GM21515 (cell line): ENCODE data around the gene GNG7.
"Not testable (repeated sequence)": the region's sequence is repeated elsewhere in the genome, so short reads cannot be mapped to it uniquely, and the experiment has no call there.

Experiments used
- ATAC-seq: cut with Tn5 transposase; IDR thresholded peaks from one replicate; pipeline ENCODE4 v1.9.1; 2021; ENCODE audit not compliant: unreplicated experiment

Gene GNG7

DNA sequence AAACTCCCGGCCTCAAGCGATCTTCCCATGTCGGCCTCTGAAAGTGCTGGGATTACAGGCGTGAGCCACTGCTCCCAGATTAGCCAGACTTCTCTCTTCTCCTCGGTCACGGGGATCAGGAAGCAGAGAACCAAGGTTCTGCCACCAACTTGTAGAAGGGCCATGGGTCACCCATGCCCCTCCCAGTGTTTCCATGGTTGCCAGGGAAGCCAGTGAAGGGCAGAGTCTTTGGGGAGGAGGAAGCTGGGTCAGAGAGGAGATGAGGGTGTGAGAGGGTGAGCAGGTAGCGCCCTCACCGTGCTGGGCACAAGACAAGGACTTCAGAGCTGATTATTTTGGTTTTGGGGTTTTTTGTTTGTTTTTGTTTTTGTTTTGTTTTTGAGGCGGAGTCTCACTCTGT lies 77.1 kb downstream of the GNG7 start:
- ATAC-seq: no peak

DNA sequence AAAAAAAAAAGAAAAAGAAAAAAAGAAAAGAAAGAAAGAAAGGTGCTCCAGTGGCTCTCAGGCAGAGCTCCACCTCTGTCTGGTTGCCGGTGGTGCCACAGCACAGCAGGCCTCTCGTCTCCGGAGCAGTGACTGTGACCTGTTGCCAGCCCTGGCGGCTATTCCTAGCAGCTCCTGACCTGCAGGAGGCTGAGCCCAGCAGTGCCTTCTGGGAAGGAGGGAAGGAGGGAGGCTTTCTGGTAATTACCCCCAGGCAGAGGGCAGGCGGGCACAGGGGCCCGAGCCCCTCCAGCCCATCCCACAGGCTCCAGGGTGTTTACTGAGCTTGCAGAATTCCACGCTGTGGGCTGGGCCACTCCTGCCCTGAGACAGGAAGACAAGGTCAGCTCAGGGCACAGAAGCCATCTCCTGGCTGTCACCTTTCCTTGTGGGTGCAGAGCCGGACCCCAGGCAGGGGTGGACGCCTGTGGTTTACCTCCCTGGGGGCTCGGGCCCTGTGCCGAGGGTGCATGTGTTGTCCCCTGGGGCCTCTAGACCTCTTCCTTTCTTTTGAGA lies 77.9 kb downstream of the GNG7 start:
- no peak for ATAC-seq

DNA sequence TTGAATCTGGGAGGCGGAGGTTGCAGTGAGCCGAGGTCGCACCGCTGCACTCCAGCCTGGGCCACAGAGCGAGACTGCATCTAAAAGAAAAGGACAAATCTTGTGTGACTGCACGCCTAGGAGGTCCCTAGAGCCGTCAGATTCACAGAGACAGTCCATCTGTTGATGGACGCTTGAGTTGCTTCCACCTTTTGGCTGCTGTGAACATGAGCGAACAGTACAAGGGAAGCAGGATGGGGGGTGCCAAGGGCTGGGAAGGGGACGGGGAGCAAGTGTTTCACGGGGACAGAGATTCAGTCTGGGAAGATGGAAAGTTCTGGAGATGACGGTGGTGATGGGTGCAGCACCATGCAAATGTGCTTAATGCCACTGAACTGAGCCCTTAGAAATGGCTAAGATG lies 78.7 kb downstream of the GNG7 start:
- no peak for ATAC-seq

DNA sequence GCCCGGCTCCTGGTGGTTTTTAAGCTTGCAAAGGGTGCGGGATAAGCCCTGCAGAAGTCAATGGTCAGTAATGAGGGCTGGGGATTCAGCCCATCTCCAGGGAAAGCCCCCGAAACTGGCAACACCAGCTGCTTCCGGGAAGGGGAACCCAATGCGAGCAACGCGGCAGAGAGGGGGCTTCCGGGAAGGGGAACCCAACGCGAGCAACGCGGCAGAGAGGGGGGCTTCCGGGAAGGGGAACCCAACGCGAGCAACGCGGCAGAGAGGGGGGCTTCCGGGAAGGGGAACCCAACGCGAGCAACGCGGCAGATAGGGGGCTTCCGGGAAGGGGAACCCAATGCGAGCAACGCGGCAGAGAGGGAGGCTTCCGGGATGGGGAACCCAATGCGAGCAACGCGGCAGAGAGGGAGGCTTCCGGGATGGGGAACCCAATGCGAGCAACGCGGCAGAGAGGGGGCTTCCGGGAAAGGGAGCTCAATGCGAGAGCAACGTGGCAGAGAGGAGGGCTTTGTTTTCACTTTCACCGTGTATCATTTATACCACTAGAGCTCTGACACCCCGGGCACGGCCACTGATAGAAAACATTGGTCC lies 80.0 kb downstream of the GNG7 start:
- ATAC-seq: not testable (repeated sequence)

DNA sequence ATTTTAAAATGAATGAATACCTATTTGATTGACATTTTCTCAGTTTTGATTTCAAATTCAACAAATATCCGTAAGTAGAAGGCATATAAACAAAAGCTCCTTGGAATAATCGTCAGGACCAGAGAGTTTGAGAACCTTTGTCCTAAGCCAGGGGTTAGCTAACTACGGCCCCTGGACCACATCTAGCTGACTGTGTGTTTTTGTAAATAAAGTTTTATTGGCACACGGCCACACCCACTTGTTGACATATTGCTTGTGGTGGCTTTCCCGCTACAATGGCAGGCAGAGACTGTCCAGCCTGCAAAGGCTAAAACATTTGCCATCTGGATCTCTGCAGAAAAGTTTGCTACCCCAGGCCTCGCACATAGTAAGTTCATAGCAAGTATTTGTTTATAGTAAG lies 83.4 kb downstream of the GNG7 start:
- ATAC-seq: no peak

DNA sequence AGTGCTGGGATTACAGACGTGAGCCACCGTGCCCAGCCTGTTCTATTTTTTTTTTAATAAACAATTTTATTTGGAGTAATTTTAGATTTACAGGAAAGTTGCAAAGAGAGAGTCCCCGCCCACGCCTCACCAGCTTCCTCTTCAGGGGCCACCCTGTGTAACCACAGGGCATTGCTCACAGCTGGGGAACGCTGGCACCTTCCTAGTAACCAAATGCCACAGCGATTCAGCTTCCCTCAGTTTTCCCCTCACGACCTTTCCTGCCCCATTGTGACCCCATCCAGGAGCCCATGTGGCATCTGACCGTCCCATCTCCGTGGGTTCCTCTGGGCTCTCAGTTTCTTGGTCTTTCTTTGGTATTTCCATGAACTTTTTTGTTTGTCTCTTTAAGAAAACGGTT lies 83.9 kb downstream of the GNG7 start:
- ATAC-seq: no peak

DNA sequence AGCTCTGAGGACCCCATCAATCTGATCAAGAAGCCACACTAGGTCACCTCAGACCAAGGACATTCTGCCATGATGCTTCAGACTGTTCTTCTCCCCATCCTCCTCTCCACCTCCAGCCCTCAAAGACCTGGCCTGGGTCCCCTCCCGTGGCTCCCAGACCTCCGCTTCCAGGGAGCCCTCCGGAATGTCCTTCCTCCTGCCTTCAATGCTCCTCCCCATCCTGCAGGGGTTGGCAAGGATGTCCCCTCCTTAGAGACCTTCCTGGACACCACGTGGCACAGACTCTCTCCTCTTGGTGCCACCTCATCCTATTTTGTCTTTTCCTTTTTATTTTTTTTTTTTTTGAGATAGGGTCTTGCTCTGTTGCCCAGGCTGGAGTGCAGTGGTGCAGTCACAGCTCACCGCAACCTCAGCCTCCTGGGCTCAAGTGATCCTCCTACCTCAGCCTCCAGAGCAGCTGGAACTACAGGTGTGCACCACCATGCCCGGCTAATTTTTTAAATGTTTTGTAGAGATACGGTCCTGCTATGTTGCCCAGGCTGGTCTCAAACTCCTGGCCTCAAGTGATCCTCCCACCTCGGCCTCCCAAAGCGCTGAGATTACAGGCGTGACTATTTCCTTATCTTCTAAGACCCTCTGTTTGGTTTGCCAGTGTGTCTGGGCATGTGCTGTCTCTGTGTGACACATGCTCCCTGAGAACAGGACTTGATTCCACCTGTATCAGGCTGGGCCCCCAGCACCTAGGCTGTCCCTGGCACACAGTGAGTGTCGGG lies 84.9 kb downstream of the GNG7 start:
- no peak for ATAC-seq

DNA sequence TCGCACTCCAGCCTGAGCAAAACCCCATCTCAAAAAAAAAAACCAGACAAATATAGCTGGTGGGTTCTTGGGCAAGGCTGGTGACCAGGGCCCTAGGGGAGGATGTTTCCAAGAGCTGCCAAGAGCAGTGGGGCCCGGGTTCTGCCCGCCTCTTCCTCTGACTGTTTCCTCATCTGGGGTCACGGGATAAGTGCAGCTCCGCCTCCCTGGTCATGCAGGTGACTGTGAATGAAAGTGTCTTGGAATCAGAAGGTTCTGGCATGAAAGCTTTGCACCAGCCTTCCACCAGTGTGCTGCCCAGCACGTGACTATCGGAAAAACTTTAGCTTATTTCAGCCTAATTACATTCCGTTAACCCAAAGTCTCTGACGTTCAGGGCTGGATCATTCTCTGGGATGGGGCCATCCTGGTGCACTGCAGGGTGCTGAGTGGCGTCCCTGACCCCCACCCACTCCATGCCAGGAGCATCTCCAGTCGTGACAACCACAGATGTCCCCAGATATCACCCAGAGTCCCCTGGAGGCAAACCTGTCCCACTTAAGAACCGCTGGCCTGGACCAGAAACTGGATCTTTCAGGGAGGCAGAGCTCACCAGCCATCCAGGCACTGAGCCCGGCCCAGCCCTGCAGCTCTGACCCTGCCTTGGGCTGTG lies 85.6 kb downstream of the GNG7 start:
- ATAC-seq: no peak

DNA sequence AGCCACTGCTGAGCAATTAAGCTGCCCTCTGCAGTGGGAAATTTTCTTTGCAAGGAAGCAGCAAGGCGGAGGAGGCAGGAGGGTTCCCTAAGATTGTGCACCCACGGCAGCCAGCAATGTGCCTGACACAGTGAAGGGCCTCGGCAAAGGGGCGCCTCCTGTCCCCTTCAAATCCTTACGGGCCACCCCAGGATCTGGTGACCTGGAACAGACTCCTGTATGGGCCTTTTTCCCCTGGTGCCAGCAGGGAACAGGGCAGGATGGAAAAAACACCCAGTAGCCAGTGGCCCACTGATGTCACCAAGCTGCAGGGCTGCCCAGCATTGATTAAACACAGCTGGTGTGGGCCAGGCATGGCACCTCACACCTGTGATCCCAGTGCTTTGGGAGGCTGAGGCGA lies 86.7 kb downstream of the GNG7 start:
- no peak for ATAC-seq

DNA sequence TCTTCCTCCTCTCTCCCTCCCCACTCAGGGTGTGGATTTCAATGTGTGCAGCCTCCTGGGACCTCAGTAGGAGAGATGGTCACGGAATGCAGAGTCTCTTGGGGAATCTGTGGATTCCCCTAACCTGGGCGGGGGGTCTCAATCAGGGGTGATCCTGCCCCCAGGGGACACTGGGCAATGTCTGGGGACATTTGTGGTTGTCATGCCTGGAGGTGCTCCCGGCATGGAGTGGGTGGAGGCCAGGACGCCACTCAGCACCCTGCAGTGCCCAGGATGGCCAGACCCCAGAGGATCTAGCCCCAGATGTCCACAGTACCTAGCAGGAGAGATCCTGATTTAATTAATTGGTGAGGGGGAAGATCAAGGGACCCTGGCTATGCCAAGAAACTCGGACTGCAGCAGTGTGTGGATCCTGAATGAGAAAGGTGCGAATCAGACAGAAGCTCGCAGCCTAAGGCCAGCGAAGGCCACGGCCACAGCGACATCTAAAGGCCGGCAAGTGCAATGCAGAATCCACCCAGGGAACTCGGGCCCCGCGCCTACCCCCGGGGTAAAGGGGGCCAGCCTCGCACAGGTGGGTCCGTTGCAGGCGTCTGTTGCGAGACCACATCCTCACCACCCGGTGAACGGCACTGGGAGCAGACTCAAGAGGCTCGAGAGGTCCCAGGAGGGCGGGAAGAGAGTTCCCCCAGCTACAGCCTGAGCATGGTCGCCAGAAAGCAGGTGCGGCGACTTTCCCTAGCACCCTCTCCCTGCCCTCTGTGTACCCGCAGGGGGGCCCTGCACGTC lies 88.8 kb downstream of the GNG7 start:
- no peak for ATAC-seq

DNA sequence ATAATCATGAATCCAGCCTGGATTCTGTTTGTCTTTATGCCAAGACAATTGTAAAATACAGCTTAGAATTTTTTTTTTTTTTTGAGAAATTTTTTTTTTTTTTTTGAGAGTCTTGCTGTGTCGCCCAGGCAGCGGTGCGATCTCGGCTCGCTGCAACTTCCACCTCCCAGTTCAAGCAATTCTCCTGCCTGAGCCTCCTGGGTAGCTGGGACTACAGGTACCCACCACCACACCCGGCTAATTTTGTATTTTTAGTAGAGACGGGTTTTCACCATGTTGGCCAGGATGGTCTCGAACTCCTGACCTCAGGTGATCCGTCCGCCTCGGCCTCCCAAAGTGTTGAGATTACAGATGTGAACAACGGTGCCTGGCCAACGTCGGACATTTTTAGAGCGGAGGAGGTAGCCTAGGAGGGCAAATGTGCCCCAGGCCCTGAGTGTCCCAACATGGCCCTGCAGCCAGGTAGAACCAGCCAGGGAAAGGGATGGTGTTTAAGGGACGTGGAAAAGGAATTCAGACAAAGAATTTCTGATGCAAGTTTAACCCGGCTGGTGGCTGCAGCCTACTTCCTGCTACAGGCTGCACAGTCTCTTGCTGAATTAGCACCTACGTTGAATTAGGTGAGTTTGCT lies 89.8 kb downstream of the GNG7 start:
- ATAC-seq: no peak

DNA sequence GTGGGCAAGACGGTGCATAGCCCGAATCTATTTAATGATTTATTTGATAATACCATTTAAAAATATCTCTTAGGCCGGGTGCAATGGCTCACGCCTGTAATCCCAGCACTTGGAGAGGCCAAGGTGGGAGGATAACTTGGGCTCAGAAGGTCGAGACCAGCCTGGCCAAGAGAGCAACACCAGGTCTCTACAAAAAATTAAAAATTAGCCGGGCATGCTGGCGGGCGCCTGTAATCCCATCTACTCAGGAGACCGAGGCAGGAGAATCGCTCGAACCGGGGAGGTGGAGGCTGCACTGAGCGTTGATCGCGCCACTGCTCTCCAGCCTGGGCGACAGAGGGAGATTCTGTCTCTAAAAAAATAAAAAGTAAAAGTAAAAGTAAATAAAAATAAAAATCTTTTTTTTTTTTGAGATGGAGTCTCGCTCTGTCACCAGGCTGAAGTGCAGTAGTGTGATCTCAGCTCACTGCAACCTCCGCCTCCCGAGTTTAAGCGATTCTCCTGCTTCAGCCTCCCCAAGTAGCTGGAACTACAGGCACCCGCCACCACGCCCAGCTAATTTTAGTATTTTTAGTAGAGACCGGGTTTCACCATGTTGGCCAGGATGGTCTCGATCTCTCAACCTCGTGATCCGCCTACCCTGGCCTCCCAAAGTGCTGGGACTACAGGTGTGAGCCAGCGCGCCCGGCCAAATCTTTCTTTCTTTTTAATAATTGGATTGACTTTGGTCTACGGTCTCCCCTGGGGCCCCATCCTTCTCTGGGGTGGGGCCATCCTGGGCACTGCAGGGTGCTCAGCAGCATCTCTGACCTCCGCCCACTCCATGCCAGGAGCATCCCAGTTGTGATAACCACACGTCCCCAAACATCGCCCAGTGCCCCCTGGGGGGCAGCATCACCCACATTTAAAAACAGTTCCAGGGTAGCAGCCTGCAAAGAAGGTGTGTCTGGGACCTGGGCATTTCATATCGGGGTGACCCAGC lies 90.7 kb downstream of the GNG7 start:
- ATAC-seq: no peak

DNA sequence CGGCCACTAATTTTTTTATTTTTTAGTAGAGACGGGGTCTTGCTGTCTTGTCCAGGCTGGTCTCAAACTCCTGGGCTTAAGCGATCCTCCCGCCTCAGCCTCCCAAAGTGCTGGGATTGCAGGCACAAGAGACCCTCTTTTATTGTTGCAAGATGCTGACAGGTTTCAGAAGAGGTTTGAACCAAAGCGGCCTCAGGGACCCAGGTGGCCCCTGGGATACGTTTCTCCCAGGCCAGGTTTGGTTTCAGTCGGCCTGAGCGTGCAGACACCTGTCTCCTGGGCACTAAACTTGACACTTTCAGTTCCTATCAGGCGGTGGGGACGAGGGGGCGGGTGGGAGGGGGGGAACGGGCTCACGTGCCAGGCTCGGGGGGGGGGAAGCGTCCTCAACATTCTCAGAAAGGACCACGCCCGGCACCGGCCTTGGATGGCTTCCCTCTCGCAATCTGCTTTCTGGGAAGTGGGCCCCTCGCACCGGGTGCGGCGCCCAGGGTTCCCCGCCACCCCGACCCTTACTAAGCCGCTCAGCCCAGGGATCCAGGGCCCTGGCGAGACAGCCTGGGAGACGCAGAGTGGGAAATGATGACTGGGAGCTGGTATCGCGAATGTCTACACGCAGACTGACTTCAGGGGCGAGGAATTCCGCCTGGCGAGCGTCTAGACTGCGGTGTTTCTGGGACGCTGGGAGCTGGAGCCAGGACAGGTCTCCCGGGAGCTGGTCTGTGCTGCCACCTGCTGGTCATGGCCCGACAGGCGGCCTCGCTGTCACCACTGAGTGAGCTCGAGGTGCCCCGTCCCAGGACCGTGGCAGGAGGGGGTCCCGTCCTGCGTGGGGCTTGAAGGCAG lies 91.6 kb downstream of the GNG7 start:
- no peak for ATAC-seq

DNA sequence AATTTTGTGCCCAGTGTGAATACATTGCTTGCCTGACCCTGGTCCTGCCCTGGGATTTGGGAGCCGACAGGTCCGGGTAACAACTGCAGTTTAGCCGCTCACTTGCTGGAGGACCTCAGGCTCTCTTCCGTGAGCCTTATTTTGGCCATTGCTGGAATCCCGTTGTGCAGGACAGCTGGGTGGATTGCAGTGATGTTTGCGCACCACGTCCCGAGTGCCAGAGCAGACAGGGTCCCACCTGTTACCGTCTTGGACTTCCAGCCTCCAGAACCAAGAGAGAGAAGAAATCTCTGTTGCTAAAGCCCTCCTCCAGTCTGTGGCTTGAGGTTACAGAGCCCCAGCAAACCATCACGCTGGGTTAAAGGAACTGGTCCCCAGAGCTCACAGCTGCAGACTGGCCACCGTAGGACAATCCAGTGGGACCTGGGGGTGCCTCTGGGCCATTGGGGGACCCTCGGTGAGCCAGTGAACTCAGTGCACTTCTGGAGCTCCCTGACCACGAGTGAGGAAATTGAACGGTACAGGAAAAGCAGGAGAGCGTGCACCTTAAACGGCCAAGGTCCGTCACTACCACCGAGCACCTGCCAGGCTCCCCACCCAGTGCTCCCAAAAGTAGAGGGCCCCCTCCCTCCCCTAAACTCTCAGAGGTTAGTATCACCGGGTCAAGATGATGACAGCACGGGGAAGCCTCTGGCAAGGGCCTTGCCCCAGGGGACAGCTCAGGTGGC lies 92.9 kb downstream of the GNG7 start:
- no peak for ATAC-seq

DNA sequence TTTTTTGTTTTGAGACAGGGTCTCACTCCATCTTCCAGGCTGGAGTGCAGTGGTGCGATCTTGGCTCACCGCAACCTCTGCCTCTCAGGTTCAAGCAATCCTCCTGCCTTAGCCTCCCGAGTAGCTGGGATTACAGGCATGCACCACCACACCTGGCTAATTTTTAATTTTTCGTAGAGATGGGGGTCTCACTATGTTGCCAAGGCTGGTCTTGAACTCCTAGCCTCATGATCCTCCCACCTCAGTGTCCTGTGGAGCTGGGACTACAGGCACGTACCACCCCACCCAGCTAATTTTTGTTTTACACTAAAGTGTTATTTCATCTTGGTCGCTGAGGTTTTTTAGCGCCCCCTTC lies 93.5 kb downstream of the GNG7 start:
- ATAC-seq: not testable (repeated sequence)

DNA sequence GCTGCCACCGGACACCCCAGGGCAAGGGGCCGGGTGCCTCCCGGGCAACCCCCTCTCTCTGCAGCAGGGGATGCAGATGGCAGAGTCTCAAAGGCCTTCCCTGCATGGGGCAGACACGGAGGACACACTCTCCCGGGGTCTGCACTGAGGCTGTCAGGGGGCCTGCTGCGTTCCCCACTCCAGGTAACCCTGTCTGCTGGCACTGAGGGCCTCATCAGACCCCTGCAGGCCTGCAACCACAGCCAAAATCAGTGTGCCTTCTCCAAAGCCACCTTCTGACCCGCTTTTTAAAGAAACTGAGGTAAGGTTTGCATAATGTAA lies 93.9 kb downstream of the GNG7 start:
- ATAC-seq: no peak

DNA sequence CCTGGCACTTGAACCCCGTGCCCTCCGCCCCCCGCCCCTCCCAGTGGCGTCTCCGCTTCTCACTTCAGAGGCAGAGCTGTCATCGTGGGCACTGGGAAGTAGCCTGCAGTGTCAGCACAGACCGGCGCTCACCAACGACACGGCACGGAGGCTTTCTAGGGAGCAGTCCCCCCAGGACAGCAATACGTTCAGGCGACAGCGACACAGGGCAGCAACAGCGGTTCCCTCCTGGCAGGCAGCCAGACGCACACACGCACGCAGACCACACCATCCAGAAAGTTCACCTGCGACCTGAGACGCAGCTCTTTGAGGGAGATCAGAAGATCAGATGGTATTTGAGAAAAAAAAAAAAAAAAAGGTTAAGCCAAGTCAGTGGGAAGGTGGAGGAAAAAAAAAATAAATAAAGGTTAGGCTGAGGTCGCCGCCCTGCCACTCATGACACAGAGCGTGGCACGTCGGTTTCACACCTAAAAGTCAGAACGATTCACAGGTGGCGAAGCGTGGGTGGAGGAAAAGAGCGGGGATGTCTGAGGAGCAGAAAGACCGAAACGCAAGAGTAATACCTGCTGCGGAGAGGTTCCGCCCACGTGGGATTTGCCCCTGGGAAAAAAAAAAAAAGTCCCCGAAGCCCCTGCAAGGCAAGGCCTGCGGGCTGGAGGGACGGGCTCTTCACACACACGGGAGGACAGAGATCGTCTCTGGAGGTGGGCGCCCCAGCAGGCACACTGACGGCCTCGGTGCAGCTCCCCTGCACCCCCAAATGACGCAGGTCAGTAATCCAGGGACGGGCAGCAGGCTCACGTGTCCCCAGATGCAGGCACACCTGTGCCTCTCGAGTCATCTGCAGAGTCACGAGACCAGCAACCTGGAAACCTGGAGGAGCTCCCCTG lies 94.5 kb downstream of the GNG7 start:
- no peak for ATAC-seq
